HG03280 (cell line): ENCODE data around the gene RINL.

Experiments
- ATAC-seq: cut with Tn5 transposase; IDR thresholded peaks from one replicate; pipeline ENCODE4 v1.9.1; 2021; ENCODE audit warnings: mild to moderate bottlenecking, moderate library complexity; ENCODE audit not compliant: unreplicated experiment

The RINL gene

GRCh38 chr19:38850436-38850975 lies 27.6 kb downstream of the RINL start:
- peak; percentile 66 for ATAC-seq

DNA sequence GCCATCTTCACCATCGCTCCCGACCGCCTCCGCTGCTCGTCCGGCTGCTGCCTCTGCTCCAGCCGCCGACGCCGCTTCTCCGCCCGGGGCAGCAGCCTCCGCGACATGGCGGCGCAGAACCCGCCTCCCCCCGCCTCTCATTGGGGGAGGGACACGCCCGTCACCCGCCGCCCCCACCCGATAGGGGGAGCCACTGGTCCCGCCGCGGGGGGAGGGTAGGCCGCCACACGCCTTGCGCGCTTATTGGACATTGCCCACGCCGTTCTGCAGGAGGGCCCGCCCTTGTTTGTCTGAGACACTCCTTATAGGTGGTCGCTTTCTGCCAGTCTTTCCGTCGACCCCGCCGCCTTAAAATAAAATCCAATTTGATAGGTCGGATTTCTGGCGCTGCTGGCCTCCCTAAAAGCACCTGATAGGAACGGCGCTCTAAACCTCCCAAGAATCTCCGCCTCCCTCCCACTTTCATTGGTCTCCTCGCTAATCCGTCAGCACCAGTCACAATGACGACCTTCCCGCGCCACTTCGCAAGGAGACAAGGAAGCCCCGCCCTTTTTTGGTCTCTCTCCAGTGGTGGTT lies 28.1 kb downstream of the RINL start, which contains the start of gene HNRNPL:
HNRNPL (minus strand) TSS at position 127 of the 576 bp plus-strand sequence; CDS start at position 107, 20 bp downstream.
- peak; percentile 52 for ATAC-seq

- ATAC-seq, result peak; percentile 30
Observed at GRCh38 chr19:38849147-38849859, 28.8 kb downstream of the RINL start.

- no peak for ATAC-seq
Observed at GRCh38 chr19:38848299-38849146, 29.6 kb downstream of the RINL start.

GRCh38 chr19:38846097-38846496 lies 32.0 kb downstream of the RINL start:
- ATAC-seq, result no peak

GRCh38 chr19:38845374-38846024 lies 32.6 kb downstream of the RINL start:
- no peak for ATAC-seq

- no peak for ATAC-seq
Observed at GRCh38 chr19:38844093-38844686, 33.9 kb downstream of the RINL start.

GRCh38 chr19:38843175-38843758 lies 34.8 kb downstream of the RINL start:
- no peak for ATAC-seq

DNA sequence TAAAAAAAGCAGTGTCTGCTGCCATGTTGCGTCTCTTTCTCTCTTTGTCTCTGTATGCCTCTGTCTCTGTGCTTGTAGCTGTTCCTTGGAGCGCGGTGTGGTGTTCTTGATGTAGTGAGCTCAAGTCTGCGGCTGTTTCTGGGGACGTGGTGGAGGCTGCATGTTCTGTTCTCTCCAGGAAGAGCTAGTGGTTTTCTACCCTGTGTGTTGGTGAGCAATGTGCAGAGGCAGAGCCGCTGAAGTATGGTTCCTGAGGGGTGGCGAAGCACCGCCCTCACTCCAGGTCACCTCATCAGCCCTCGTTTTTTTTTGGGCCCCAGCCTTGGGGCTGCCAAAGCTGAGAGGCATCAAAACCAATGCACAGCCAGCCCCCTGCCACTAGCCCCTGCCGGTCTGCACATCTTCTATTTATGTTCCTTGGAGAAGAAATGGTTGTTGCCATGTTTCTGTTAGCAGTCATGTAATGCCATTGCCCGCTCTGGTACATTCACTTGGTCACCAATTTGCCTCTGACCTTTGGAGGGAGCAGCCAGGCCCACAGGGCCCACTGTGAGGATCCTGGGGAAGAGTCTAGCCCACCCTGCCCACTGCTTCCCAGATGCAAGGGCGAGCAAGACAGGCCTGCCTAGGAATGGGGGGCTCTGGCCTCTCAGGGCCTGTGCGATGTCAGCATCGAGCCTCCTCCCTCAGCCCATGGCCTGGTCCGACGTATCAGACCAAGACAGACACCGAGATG lies 35.5 kb downstream of the RINL start:
- no peak for ATAC-seq

DNA sequence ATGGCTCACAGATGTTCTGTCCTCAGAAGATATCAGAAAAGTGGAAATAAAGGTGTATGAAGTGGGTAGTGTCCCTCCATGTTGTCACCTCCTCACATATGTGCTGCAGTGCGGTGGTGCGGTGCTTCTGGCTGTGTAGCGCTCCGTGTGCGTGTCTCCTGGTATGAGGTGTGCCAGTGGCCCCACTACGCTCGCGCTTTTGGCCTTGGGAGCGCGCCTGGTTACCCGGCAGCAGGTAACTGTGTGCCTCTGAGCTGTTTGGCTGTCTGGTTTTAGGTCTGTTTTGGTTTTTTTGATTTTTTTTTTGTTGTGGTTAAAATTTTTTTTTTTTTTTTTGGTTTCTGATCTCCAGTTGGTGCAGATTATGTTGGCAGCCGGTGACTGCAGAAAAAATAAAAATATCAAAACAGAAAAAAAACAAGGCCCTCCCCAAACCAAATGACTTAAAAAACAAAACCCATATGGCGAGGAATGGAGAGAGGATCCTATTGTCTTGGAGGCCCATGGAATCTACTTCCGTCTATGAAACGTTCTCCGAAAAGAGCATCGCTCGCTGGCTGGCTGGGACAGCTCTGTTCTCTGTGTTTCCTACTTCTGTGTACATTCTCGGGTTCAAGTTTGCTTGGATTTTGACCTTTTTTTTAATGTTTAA lies 36.2 kb downstream of the RINL start:
- no peak for ATAC-seq

GRCh38 chr19:38841180-38841766 lies 36.8 kb downstream of the RINL start:
- ATAC-seq, result no peak

GRCh38 chr19:38840583-38840968 lies 37.5 kb downstream of the RINL start:
- no peak for ATAC-seq

DNA sequence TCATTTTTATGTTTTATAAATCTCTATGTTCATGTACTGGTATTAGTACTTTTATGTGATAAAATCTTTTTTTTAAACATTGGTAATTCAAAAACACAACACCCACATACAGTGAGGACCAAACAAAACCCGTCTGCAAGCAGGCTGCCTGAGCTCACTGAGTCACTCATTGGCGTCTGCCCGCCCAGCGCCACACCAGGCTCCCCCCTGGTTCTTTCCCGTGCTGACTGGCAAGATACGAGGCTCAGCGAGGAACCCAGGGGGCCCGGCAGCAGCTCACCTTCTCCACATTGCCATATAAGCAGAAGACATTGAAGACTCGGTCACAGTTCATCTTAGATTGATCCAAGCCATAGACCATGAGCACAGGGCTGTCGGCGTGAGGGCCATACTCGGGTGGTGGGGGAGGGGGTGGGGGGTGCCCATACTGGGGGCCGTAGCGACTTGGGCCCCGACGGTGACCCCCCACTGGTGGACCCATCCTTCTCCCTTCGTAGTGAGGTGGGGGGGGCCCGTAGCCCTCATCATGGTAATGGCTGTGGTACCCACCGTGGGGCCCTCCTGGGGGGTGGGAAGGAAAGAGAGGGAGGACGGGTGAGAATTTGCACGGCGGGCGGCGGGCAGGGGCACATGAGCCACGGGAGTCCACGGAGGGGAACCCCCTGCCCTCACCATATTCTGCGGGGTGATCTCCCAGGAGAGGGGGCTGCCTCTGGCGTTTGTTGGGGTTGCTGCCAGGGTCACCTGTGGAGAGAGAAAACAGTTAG lies 38.1 kb downstream of the RINL start:
- no peak for ATAC-seq

GRCh38 chr19:38838986-38839761 lies 38.9 kb downstream of the RINL start:
- no peak for ATAC-seq

DNA sequence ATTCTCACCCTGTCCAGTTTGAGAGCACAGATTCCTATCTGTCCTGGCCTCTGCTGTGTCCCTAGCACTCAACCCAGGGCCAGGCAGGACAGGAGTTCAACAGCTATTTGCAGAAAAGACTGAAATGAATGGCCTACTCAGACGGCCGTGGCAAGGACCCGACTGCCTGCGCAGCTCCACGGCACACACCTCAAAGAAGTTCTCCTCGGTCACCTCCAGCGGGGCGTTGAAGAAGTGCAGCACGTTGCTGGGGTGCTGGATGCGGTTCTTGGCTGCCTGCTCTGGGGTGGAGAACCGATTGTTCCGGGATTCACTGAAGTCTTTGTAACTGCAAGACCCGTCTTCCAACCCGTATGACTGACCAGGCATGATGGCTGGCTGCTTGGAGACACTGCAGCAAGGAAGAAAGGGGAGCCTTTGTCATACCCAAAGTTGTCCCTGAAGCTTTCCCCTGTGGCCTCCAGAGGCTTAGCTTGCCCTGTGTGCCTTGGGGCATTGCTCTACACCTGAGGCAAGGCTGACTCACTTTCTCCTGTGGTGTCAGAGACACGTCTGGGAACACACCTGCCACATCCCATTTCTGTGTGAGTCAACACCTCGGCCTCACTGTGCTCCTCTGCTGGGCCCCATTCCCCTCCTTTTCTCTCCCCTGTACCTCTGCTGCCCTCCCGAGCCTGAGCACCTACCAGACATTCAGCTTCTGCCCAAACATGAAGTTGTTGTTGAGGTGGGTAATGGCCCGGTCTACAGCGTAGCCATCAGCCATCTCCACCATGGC lies 39.7 kb downstream of the RINL start:
- no peak for ATAC-seq

DNA sequence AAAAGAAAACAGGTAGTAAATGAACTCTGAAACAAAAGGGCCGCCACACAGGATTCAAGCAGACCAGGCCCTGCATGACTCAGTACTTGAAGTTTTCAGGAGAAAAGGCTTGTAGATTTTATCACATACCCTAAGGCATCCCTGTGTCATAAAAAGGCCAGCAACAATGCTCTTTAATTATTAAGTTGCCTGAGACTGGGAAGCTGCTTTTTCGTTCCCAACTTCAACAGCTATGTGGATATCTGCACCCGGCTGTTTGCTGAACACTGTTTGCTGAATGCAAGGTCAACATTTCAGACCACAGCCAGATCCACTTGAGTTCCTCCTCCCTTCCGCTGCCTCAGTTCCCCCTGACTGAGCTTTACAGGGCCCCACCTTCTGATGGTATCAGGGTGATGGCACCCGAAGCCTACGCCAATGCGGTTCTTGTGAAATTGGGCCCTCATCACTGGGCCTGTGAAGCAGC lies 40.4 kb downstream of the RINL start:
- ATAC-seq, result no peak
